H9 (cell line): ENCODE data around the gene DCTN5. TPM values are rescaled to one million over a fixed set of nuclear protein-coding genes. Genes with fewer than 3 reads are reported as not detected.

Experiments used
- DNase-seq: peaks from one replicate; pipeline ENCODE4 v3.0.0-alpha.2; 2017
- H2AFZ ChIP-seq: one replicate; pipeline ENCODE4 v1.6.1; 2013; ENCODE audit warnings: mild to moderate bottlenecking, low read length, control low read depth, moderate library complexity
- H2AK5ac ChIP-seq: 2 replicates; pipeline ENCODE4 v1.6.1; 2013; ENCODE audit warnings: low read length, control low read depth, mixed read lengths; ENCODE audit not compliant: insufficient read length
- H2BK120ac ChIP-seq: one replicate; pipeline ENCODE4 v1.6.1; 2013; ENCODE audit warnings: low read depth, mild to moderate bottlenecking, low read length, control low read depth, inconsistent platforms; ENCODE audit not compliant: poor library complexity, severe bottlenecking
- H2BK12ac ChIP-seq: 2 replicates; pipeline ENCODE4 v1.6.1; 2013; ENCODE audit warnings: low read length, control low read depth, mixed read lengths, low read depth; ENCODE audit not compliant: insufficient read length
- H2BK15ac ChIP-seq: 2 replicates; pipeline ENCODE4 v1.6.1; 2013; ENCODE audit warnings: low read depth, low read length, control low read depth
- H2BK20ac ChIP-seq: one replicate; pipeline ENCODE4 v1.6.1; 2013; ENCODE audit warnings: low read depth, mild to moderate bottlenecking, low read length, control low read depth, inconsistent platforms; ENCODE audit not compliant: poor library complexity, severe bottlenecking
- H2BK5ac ChIP-seq: 2 replicates; pipeline ENCODE4 v1.6.1; 2013; ENCODE audit warnings: low read length, control low read depth, mixed read lengths; ENCODE audit not compliant: insufficient read length
- H3K14ac ChIP-seq: 2 replicates; pipeline ENCODE4 v1.6.1; 2013; ENCODE audit warnings: low read length, control low read depth; ENCODE audit not compliant: insufficient read depth
- H3K18ac ChIP-seq: 2 replicates; pipeline ENCODE4 v1.6.1; 2013; ENCODE audit warnings: low read depth, mild to moderate bottlenecking, mixed read lengths, low read length, control low read depth; ENCODE audit not compliant: insufficient read length
- H3K23ac ChIP-seq: 2 replicates; pipeline ENCODE4 v1.6.1; 2013; ENCODE audit warnings: low read length, control low read depth, mixed read lengths, low read depth; ENCODE audit not compliant: insufficient read length
- H3K23me2 ChIP-seq: 2 replicates; pipeline ENCODE4 v1.6.1; 2013; ENCODE audit warnings: low read depth, mild to moderate bottlenecking, mixed read lengths, low read length, control low read depth; ENCODE audit not compliant: insufficient read length, poor library complexity, severe bottlenecking
- H3K27ac ChIP-seq: 2 replicates; pipeline ENCODE4 v1.5.1; 2013; ENCODE audit warnings: low read length, control low read depth, mixed read lengths, low read depth; ENCODE audit not compliant: insufficient read length
- H3K27me3 ChIP-seq: 2 replicates; pipeline ENCODE4 v1.6.1; 2013; ENCODE audit warnings: low read length, control low read depth, inconsistent platforms; ENCODE audit not compliant: insufficient read depth
- H3K4ac ChIP-seq: 2 replicates; pipeline ENCODE4 v1.6.1; 2013; ENCODE audit warnings: low read depth, mild to moderate bottlenecking, control low read depth, inconsistent platforms, low read length, moderate library complexity
- H3K4me1 ChIP-seq: 2 replicates; pipeline ENCODE4 v1.6.1; 2013; ENCODE audit warnings: low read length, control low read depth, inconsistent platforms; ENCODE audit not compliant: insufficient read depth
- H3K4me2 ChIP-seq: 2 replicates; pipeline ENCODE4 v1.6.1; 2013; ENCODE audit warnings: low read length, control low read depth, mixed read lengths; ENCODE audit not compliant: insufficient read length, insufficient read depth
- H3K56ac ChIP-seq: 2 replicates; pipeline ENCODE4 v1.6.1; 2013; ENCODE audit warnings: low read depth, mild to moderate bottlenecking, mixed read lengths, low read length, control low read depth; ENCODE audit not compliant: insufficient read length
- H3K79me1 ChIP-seq: 2 replicates; pipeline ENCODE4 v1.6.1; 2013; ENCODE audit warnings: low read depth, mild to moderate bottlenecking, moderate library complexity, low read length, control low read depth, inconsistent platforms; ENCODE audit not compliant: insufficient read depth, poor library complexity, severe bottlenecking
- H3K79me2 ChIP-seq: 2 replicates; pipeline ENCODE4 v1.6.1; 2013; ENCODE audit warnings: low read length, control low read depth, inconsistent platforms; ENCODE audit not compliant: insufficient read depth
- H3K9ac ChIP-seq: 2 replicates; pipeline ENCODE4 v1.6.1; 2013; ENCODE audit warnings: low read length, control low read depth, mixed read lengths; ENCODE audit not compliant: insufficient read length; ENCODE audit errors: extremely low read depth
- H3K9me3 ChIP-seq: one replicate; pipeline ENCODE4 v1.6.1; 2013; ENCODE audit warnings: low read depth, low read length, inconsistent platforms; ENCODE audit not compliant: control insufficient read depth
- H3T11ph ChIP-seq: one replicate; pipeline ENCODE4 v1.6.1; 2013; ENCODE audit warnings: mild to moderate bottlenecking, low read length, control low read depth, inconsistent platforms
- H4K20me1 ChIP-seq: one replicate; pipeline ENCODE4 v1.6.1; 2013; ENCODE audit not compliant: control insufficient read depth, insufficient read length, insufficient read depth
- H4K5ac ChIP-seq: 2 replicates; pipeline ENCODE4 v1.6.1; 2013; ENCODE audit warnings: low read depth, mild to moderate bottlenecking, mixed read lengths, low read length, control low read depth; ENCODE audit not compliant: insufficient read length
- H4K8ac ChIP-seq: replicated peaks from 2 replicates; pipeline ENCODE4 v1.6.1; 2013; ENCODE audit warnings: low read length, control low read depth, mixed read lengths, low read depth; ENCODE audit not compliant: insufficient read length
- H4K91ac ChIP-seq: 2 replicates; pipeline ENCODE4 v1.6.1; 2013; ENCODE audit warnings: low read depth, mild to moderate bottlenecking, moderate library complexity, mixed read lengths, low read length, control low read depth; ENCODE audit not compliant: insufficient read length
- H3K27ac Mint-ChIP-seq, 3 experiments: 2 replicates in 2 of 3; 3 replicates in 1 of 3; pipeline ENCODE4 v1.8.0; 2020 to 2021; ENCODE audit warnings: mixed read lengths in 3 of 3, mild to moderate bottlenecking in 1 of 3, moderate library complexity in 1 of 3
- H3K27me3 Mint-ChIP-seq: 2 replicates; pipeline ENCODE4 v1.8.0; 2021; ENCODE audit warnings: low read depth, mild to moderate bottlenecking, moderate library complexity, mixed read lengths
- H3K36me3 Mint-ChIP-seq, 3 experiments: 2 replicates in 2 of 3; 3 replicates in 1 of 3; pipeline ENCODE4 v1.8.0; 2020 to 2021; ENCODE audit warnings: low read depth in 3 of 3, mixed read lengths in 3 of 3; ENCODE audit not compliant: insufficient read depth in 1 of 3
- H3K4me1 Mint-ChIP-seq, 2 experiments: 2 replicates each; pipeline ENCODE4 v1.8.0; 2020; ENCODE audit warnings: mixed read lengths in 2 of 2
- H3K4me3 Mint-ChIP-seq, 2 experiments: 2 replicates in 1 of 2; 3 replicates in 1 of 2; pipeline ENCODE4 v1.8.0; 2020 to 2021; ENCODE audit warnings: mild to moderate bottlenecking in 2 of 2, mixed read lengths in 2 of 2, moderate library complexity in 1 of 2
- H3K9me3 Mint-ChIP-seq, 2 experiments: 2 replicates in 1 of 2; 3 replicates in 1 of 2; pipeline ENCODE4 v1.8.0; 2020; ENCODE audit warnings: mild to moderate bottlenecking in 2 of 2, mixed read lengths in 2 of 2, moderate library complexity in 1 of 2
- WGBS: extraction: QIAGEN DNeasy Blood & Tissue Kit; methylation state at CpG from one replicate; pipeline ENCODE4 v1.1.7; 2013; ENCODE audit warnings: missing lambda C conversion rate, low lambda C conversion rate, mixed read lengths; ENCODE audit not compliant: insufficient read length; ENCODE audit errors: extremely low coverage; 5-methylcytosine and 5-hydroxymethylcytosine counted together
- total RNA-seq: library from RNA; stranded (reverse); gene quantifications from 2 replicates; pipeline ENCODE4 v1.2.1, GENCODE V29; 2021
- TF ChIP-seq, protein P1 (sequence below): fragments of 200-600 bp; sonication (generic); conservative IDR thresholded peaks from 3 replicates; pipeline ENCODE4 v1.8.0; 2021; ENCODE audit warnings: antibody characterized with exemption, mild to moderate bottlenecking

Gene DCTN5
- total RNA-seq, 1 experiment from 2014 or later: 114 TPM

DNA sequence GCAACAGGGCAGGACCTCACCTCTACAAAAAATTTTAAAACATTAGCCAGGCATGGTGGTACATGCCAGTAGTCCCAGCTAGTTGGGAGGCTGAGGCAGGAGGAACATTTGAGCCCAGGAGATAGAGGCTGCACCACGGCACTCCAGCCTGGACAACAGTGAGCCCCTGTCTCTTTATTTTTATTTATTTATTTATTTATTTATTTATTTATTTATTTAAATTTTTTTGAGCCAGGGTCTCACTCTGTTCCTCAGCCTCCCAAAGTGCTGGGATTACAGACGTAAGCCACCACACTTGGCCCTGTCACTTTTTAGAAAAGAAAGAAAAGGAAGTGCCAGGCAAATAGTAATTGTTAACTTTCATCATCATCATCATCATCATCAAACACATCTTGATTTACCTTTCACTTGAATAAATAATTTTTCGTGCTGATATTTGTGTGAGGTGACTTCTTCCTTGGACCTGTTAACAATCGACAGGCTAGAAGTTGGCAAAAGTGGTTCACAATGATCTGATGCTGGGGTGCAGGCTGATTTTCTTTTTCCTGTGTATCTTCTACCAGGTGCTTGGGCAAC lies 6.7 kb upstream of the DCTN5 start:
- H2BK20ac ChIP-seq: no peak overlapping the region
- H3K79me1 ChIP-seq: peaks cover 3% of the 10 kb centered on the region

More for the DNA sequence above, 6.7 kb upstream of the DCTN5 start:
- no peak overlapping the region for H2BK12ac ChIP-seq
- H2AK5ac ChIP-seq: no peak overlapping the region
- TF ChIP-seq, protein P1, sequence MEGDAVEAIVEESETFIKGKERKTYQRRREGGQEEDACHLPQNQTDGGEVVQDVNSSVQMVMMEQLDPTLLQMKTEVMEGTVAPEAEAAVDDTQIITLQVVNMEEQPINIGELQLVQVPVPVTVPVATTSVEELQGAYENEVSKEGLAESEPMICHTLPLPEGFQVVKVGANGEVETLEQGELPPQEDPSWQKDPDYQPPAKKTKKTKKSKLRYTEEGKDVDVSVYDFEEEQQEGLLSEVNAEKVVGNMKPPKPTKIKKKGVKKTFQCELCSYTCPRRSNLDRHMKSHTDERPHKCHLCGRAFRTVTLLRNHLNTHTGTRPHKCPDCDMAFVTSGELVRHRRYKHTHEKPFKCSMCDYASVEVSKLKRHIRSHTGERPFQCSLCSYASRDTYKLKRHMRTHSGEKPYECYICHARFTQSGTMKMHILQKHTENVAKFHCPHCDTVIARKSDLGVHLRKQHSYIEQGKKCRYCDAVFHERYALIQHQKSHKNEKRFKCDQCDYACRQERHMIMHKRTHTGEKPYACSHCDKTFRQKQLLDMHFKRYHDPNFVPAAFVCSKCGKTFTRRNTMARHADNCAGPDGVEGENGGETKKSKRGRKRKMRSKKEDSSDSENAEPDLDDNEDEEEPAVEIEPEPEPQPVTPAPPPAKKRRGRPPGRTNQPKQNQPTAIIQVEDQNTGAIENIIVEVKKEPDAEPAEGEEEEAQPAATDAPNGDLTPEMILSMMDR: no peak
- no peak overlapping the region for H4K91ac ChIP-seq
- H3K23ac ChIP-seq: no peak overlapping the region
- no peak overlapping the region for H2BK120ac ChIP-seq
- peaks cover 22 to 67% (median 57%) of the 10 kb centered on the region in 3 experiments; a peak in 6 of 7 replicates for H3K36me3 Mint-ChIP-seq
- H3K9me3 ChIP-seq: no peaks in the 10 kb centered on the region
- H3K56ac ChIP-seq: no peak overlapping the region
- H3K14ac ChIP-seq: no peak overlapping the region
- no peak overlapping the region for H3K4ac ChIP-seq
- H2BK15ac ChIP-seq: no peak overlapping the region
- H3K27ac Mint-ChIP-seq: no peak overlapping the region
- no peaks in the 10 kb centered on the region for H4K20me1 ChIP-seq
- no peaks in the 10 kb centered on the region for H3K27me3 Mint-ChIP-seq
- H3K27me3 ChIP-seq: no peaks in the 10 kb centered on the region
- no CpG with 5 or more reads among the region's 4 CpGs for WGBS
- H4K8ac ChIP-seq: no peak overlapping the region
- no peak overlapping the region for H4K5ac ChIP-seq
- no peaks in the 10 kb centered on the region for H3K4me1 Mint-ChIP-seq
- H3K23me2 ChIP-seq: no peaks in the 10 kb centered on the region
- no peak overlapping the region; a peak in 1 of 5 replicates for H3K4me3 Mint-ChIP-seq
- no peak overlapping the region for H2BK5ac ChIP-seq
- no peaks in the 10 kb centered on the region for H3K4me1 ChIP-seq
- H3K9ac ChIP-seq: no peak overlapping the region
- no peak overlapping the region for H3T11ph ChIP-seq
- no peak overlapping the region for H3K18ac ChIP-seq
- H3K79me2 ChIP-seq: no peaks in the 10 kb centered on the region; the same call in 1 of the 2 replicates
- no peak overlapping the region for H3K27ac ChIP-seq
- no peaks in the 10 kb centered on the region for H3K9me3 Mint-ChIP-seq
- H3K4me2 ChIP-seq: no peak overlapping the region
- no peak overlapping the region for H2AFZ ChIP-seq
- no peak for DNase-seq
